VCaP (cell line): ENCODE data around the gene OR1C1.
"Not testable (repeated sequence)": the region's sequence is repeated elsewhere in the genome, so short reads cannot be mapped to it uniquely, and the experiment has no call there.

Experiments
- H3K27ac ChIP-seq: fragments of 450-650 bp; 2 replicates; pipeline ENCODE4 v1.5.1; 2017
- TF ChIP-seq, protein P1 (sequence below): fragments of 450-650 bp; conservative IDR thresholded peaks from 2 replicates; pipeline ENCODE4 v1.5.1; 2017; ENCODE audit warnings: mild to moderate bottlenecking, moderate library complexity

The OR1C1 gene, protein sequence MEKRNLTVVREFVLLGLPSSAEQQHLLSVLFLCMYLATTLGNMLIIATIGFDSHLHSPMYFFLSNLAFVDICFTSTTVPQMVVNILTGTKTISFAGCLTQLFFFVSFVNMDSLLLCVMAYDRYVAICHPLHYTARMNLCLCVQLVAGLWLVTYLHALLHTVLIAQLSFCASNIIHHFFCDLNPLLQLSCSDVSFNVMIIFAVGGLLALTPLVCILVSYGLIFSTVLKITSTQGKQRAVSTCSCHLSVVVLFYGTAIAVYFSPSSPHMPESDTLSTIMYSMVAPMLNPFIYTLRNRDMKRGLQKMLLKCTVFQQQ

DNA sequence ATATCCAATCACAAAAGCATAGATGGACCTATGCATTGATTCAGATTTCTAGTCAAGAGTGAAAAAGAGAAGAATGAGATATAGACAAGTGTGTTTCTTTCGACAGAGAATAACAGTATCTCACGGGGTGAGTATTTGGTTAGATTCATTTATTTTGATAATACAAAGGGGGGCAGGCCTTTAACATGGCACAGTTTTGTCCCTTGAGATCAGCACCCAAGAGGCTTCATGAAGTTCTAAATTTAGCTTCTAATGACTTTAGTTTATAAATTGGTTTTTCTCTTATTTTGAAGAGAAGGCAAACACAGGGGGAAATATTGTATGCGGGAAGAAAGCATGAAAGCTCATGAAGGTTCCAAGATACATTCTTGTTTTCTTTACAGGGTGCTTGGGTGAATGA, at the start of gene OR1C1:
TSS of gene OR1C1 (minus strand) at position 101 of the 400 bp plus-strand sequence. CDS start 2,150 bp downstream, outside the sequence.
- TF ChIP-seq, protein P1, sequence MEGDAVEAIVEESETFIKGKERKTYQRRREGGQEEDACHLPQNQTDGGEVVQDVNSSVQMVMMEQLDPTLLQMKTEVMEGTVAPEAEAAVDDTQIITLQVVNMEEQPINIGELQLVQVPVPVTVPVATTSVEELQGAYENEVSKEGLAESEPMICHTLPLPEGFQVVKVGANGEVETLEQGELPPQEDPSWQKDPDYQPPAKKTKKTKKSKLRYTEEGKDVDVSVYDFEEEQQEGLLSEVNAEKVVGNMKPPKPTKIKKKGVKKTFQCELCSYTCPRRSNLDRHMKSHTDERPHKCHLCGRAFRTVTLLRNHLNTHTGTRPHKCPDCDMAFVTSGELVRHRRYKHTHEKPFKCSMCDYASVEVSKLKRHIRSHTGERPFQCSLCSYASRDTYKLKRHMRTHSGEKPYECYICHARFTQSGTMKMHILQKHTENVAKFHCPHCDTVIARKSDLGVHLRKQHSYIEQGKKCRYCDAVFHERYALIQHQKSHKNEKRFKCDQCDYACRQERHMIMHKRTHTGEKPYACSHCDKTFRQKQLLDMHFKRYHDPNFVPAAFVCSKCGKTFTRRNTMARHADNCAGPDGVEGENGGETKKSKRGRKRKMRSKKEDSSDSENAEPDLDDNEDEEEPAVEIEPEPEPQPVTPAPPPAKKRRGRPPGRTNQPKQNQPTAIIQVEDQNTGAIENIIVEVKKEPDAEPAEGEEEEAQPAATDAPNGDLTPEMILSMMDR: no peak
- no peak within 1 kb of the TSS for H3K27ac ChIP-seq

DNA sequence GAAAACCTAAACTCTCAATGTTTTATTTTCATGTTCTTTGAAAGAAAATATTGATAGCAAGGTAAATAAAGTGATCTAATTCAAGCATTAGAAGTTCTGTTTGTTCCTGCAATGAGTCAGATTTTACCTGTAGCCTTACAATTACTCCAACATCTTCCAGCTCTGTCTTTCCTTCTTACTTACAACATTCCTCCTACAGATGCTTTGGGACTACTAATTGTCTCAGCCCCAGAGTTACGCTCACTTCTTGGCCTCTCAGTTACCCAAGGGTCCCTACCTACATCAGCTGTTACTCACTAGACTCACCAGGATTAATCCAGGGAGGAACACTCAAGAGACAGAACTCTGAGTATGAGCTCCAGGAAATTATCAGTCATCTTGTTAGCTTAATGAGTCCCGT, 37.2 kb upstream of the OR1C1 start:
- H3K27ac ChIP-seq: no peak overlapping the region
- TF ChIP-seq, protein P1: no peak

- no peak overlapping the region for H3K27ac ChIP-seq
- TF ChIP-seq, protein P1: no peak
Observed at GRCh38 chr1:247769603-247770002, 9.2 kb upstream of the OR1C1 start.

DNA sequence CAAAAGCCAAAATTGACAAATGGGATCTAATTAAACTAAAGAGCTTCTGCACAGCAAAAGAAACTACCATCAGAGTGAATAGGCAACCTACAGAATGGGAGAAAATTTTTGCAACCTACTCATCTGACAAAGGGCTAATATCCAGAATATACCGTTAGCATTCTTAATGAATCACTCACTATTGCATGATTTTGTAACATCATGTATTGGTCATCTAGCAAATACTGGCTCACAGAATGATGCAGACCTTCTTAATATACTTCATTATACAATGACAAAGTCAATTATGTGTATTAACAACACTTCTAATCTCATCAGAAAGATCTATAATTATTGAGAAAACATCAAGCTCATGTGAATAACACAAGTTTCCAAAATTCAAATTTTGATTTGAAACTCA, 6.0 kb downstream of the OR1C1 start:
- not testable (repeated sequence) for H3K27ac ChIP-seq

DNA sequence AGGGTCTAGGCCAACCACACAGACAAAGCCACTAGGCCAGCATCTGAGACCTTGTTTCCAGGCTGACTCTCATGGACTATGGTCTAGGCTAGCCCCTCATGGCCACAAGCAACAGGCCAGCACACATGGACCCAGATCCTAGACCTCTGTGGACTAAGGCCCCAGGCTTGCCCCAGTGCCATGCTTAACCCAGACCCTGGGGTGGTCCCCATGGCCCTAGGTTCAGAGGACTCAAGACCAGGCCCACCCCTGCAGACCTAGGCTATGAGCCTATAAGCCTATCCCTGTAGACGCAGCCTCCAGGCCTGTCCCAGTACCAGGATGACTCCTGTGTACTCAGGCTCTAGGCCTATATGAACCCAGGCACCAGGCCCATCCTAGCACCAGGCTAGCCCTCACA, 10.5 kb downstream of the OR1C1 start:
- TF ChIP-seq, protein P1: no peak
- H3K27ac ChIP-seq: no peak overlapping the region

- TF ChIP-seq, protein P1: no peak
Observed at GRCh38 chr1:247748041-247748440, 12.3 kb downstream of the OR1C1 start, which contains the start of gene OR14A2. OR14A2 (minus strand) TSS chr1:247748141.

GRCh38 chr1:247747616-247748015, 12.7 kb downstream of the OR1C1 start:
- no peak overlapping the region for H3K27ac ChIP-seq
- TF ChIP-seq, protein P1: no peak

More at GRCh38 chr1:247748041-247748440, 12.3 kb downstream of the OR1C1 start, which contains the start of gene OR14A2:
- H3K27ac ChIP-seq: no peak within 1 kb of the TSS

GRCh38 chr1:247746391-247746935, 13.9 kb downstream of the OR1C1 start:
- TF ChIP-seq, protein P1: no peak

GRCh38 chr1:247742215-247742760, 18.1 kb downstream of the OR1C1 start:
- H3K27ac ChIP-seq: not testable (repeated sequence)

More at GRCh38 chr1:247746391-247746935, 13.9 kb downstream of the OR1C1 start:
- no peak overlapping the region for H3K27ac ChIP-seq
